ENCODE data around the gene KLHL3.

Gene KLHL3

GRCh38 chr5:137727623-137728022 lies 8.3 kb downstream of the KLHL3 start:
- Histone ChIP-seq H3K36me3 (ENCODE audit: control insufficient read depth in 2 of 2, insufficient read depth in 1 of 2, low read length in 2 of 2) (no peaks in the 10 kb centered on the region), H3K4me3 (ENCODE audit: low read depth, low read length) (no peak overlapping the region), H3K4me1 (ENCODE audit: control insufficient read depth, insufficient read depth, low read length) (no peaks in the 10 kb centered on the region), H3K27ac (ENCODE audit: extremely low read depth, low read depth, low read length) (no peak overlapping the region), H3K9me3 (ENCODE audit: control insufficient read depth, insufficient read depth, low read depth, low read length) (no peaks in the 10 kb centered on the region)
- ChIA-PET POLR2A (interaction anchor here (0.5 kb wide), 1 partner anchor 30 kb away, joined by 3 read pairs; no protein-coding TSS in a partner anchor), CTCF (interaction anchor here (0.6 to 2.6 kb wide), 5 partner anchors 10 to 70 kb away, joined by 3 to 9 read pairs (median 3); no protein-coding TSS in a partner anchor)
- TF ChIP-seq ZNF354C (tag by site-specific recombination; IDR thresholded peaks at IDR 0.05; ENCODE audit: borderline replicate concordance, low read depth) (no peak), ZNF211 (tag by site-specific recombination; IDR thresholded peaks at IDR 0.05; ENCODE audit: low read depth) (no peak), ELK4 (IDR thresholded peaks at IDR 0.05; ENCODE audit: borderline replicate concordance, low read depth, low read length) (no peak), KLF10 (tag by site-specific recombination; IDR thresholded peaks at IDR 0.05) (no peak), ZNF223 (tag by site-specific recombination; IDR thresholded peaks at IDR 0.05) (no peak), ZNF404 (tag by site-specific recombination; IDR thresholded peaks at IDR 0.05) (no peak), ZNF549 (tag by site-specific recombination; IDR thresholded peaks at IDR 0.05) (no peak), ZNF23 (tag by site-specific recombination; IDR thresholded peaks at IDR 0.05; ENCODE audit: borderline replicate concordance) (no peak)

GRCh38 chr5:137724251-137724650 lies 11.6 kb downstream of the KLHL3 start:
- no peak overlapping the region for H3K27ac ChIP-seq (ENCODE audit: extremely low read depth, low read depth, low read length)
- ChIA-PET POLR2A (no interaction called here), CTCF (interaction anchor here (0.6 kb wide), 1 partner anchor 12 kb away, joined by 3 read pairs; no protein-coding TSS in a partner anchor)
- H3K4me3 ChIP-seq (ENCODE audit: low read depth, low read length) = no peak overlapping the region
- no peaks in the 10 kb centered on the region for H3K4me1 ChIP-seq (ENCODE audit: control insufficient read depth, insufficient read depth, low read length)
- no peaks in the 10 kb centered on the region for H3K9me3 ChIP-seq (ENCODE audit: control insufficient read depth, insufficient read depth, low read depth, low read length)
- H3K36me3 ChIP-seq (ENCODE audit: control insufficient read depth in 2 of 2, insufficient read depth in 1 of 2, low read length in 2 of 2) = peaks cover 0 to 4% of the 10 kb centered on the region in 2 experiments; a peak in 1 of 3 replicates
- no peak for TF ChIP-seq ZNF645 (tag by site-specific recombination; IDR thresholded peaks at IDR 0.05)
- no peak for TF ChIP-seq TCF7L2 (IDR thresholded peaks at IDR 0.05; ENCODE audit: borderline replicate concordance, low read depth, low read length)
- TF ChIP-seq ZNF214 (tag by site-specific recombination; IDR thresholded peaks at IDR 0.05; ENCODE audit: borderline replicate concordance) = no peak
- no peak for TF ChIP-seq ZNF610 (tag by site-specific recombination; IDR thresholded peaks at IDR 0.05; ENCODE audit: borderline replicate concordance)
- TF ChIP-seq ZNF211 (tag by site-specific recombination; IDR thresholded peaks at IDR 0.05; ENCODE audit: low read depth) = no peak
- TF ChIP-seq ZNF140 (tag by site-specific recombination; IDR thresholded peaks at IDR 0.05) = no peak

GRCh38 chr5:137718611-137719010 lies 17.3 kb downstream of the KLHL3 start:
- H3K36me3 ChIP-seq (ENCODE audit: control insufficient read depth in 2 of 2, insufficient read depth in 1 of 2, low read length in 2 of 2) = peaks cover 0 to 4% of the 10 kb centered on the region in 2 experiments; a peak in 1 of 3 replicates
- H3K27ac ChIP-seq (ENCODE audit: extremely low read depth, low read depth, low read length) = no peak overlapping the region
- TF ChIP-seq ZBTB6 (tag by site-specific recombination; IDR thresholded peaks at IDR 0.05) = no peak
- no peak for TF ChIP-seq ZNF555 (tag by site-specific recombination; conservative IDR thresholded peaks at IDR 0.05)
- H3K4me1 ChIP-seq (ENCODE audit: control insufficient read depth, insufficient read depth, low read length) = 0 out of 2 replicates have a peak, but pooled peaks cover 2% of the 10 kb centered on the region
- H3K9me3 ChIP-seq (ENCODE audit: control insufficient read depth, insufficient read depth, low read depth, low read length) = no peaks in the 10 kb centered on the region
- ChIA-PET POLR2A (no interaction called here), CTCF (interaction anchor here (1.3 kb wide), 1 partner anchor 89 kb away, joined by 4 read pairs; no protein-coding TSS in a partner anchor)
- H3K4me3 ChIP-seq (ENCODE audit: low read depth, low read length) = no peak overlapping the region
